ENCODE data around the gene ZNF45. TPM values are rescaled to one million over a fixed set of nuclear protein-coding genes. Genes with fewer than 3 reads are reported as not detected.
"Not testable (repeated sequence)": the region's sequence is repeated elsewhere in the genome, so short reads cannot be mapped to it uniquely, and the experiment has no call there.

Gene ZNF45
- total RNA-seq (2014; rRNA removed; shearing (Covaris generic)), result 9.5 and 12.5 TPM in 2 replicates
- 6.6 and 7.5 TPM in 2 replicates for polyA plus RNA-seq (2015; cell fraction: cytosol; rRNA removed)
- polyA plus RNA-seq (2015; cell fraction: nucleus; rRNA removed), result 11.2 and 12.3 TPM in 2 replicates

DNA sequence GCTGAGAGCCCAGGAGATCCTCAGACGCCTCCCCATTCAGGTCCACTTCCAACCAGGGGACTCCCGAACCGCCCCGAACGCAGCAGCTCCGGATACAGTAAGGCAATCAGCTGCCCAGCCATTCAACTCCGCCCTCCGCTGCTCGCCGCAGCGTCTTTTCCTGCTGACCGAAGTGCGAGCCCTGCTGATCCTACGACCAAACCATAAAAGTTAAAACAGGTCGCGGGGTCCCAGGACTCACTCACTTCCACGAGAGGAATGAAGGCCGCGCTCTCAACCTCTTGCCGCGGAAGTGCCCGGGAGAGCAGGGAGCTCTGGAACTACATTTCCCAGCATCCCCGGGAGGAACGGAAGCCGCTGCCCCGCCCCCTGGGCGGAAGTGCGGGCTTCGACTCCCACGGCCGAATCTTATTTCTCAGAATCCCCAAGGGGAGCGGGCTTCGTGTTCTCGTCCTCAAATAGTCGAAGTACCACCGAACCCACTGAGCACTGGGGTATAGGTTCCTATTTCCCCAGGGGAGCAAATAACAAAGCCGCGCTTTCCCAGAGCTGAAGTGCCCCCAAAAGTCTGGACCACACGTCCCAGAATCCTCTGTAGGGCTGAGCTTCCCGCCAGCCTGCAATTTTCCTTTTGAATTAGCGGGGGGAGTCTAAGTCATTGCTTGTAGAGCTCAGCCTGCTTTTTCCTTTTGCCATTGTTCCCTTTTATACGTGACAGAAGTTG lies at the start of gene ZNF45:
TSS of gene ZNF45 (minus strand) at position 298 of the 724 bp plus-strand sequence. CDS start 13,097 bp downstream, outside the sequence.
- DNase-seq (ENCODE audit: low read depth, low spot score), result peak; percentile 88
- in situ Hi-C loops (cut with HindIII; ENCODE audit: low pct_unique_long_range_greater_than_20kb, low sequenced_read_pairs), result no loop called here

DNA sequence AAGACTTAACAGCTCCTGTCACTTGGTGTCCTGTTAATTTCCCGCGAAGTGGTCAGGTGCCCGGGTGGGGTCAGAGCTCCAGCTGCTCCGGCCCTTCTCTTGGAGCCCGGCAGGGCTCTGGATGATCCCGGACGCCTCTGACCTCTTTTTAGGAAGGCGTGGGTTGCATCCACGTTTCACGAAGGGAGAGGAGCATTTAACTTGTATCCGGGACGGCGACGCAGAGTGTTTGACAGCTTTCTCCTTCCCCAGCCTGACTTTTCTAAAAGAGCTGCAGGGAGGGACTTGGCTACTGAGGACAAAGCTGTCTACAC lies 49.6 kb upstream of the ZNF45 start:
- in situ Hi-C loops (cut with HindIII; ENCODE audit: low pct_unique_long_range_greater_than_20kb, low sequenced_read_pairs), result no loop called here
- DNase-seq (ENCODE audit: low read depth, low spot score), result no peak

DNA sequence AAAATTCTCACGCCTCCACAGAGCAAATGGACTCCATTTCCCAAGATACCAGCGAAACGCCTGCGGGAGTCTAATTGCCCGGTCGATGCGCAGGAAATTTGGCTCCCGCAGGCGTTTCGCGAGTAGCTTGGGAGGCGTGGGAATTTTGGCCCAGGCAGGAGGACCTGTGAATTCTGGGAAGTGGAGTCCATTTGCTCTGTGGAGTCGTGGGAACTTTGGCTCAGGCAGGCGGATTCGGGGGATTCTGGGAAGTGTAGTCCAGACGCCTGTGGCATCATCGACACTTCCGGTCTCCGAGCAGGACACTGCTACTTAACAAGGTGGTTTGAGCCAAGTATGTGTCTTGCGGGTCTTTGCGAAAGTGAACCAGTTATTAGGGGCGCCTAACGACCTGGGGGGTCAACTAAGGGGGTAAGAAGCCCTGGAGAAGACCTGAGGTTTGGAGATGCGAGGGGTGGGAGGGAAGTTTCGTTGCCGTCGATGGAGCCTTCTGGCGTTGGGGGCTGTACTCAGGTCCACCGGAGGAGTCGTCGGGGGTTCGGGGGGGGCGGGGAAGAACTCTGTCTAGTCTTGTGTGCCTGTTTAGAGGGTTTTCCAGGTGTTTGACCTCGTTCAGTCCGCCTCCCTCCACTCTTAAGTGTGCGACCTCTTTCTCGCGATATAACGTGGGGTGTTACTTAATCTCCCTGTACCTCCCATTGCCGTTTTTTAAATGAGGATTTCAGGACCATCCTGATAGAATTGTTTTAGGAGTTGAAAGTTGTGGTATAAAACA lies 49.0 kb upstream of the ZNF45 start, which contains the start of gene ZNF155:
TSS of gene ZNF155 (plus strand) at position 277 of the 775 bp plus-strand sequence. CDS start 4,356 bp downstream, outside the sequence.
- in situ Hi-C loops (cut with HindIII; ENCODE audit: low pct_unique_long_range_greater_than_20kb, low sequenced_read_pairs), result no loop called here
- peak; percentile 97 for DNase-seq (ENCODE audit: low read depth, low spot score)

DNA sequence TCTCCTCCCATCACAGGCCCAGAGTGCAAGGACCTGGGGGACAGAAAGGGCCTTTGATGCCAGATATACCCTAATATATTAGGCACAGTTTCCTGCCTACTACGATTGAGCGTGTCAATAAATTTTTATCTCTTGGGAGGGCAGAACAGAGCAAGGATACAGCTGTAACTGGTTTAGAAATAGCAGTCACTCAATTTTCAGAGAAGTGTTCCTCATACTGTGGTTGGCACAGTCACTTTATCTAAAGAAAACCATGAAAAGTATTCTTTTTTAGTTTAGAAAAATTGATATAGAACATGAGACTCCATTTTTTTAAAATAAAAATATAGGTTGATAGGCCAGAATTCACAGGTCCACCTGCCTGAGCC lies 48.4 kb upstream of the ZNF45 start:
- in situ Hi-C loops (cut with HindIII; ENCODE audit: low pct_unique_long_range_greater_than_20kb, low sequenced_read_pairs), result no loop called here

DNA sequence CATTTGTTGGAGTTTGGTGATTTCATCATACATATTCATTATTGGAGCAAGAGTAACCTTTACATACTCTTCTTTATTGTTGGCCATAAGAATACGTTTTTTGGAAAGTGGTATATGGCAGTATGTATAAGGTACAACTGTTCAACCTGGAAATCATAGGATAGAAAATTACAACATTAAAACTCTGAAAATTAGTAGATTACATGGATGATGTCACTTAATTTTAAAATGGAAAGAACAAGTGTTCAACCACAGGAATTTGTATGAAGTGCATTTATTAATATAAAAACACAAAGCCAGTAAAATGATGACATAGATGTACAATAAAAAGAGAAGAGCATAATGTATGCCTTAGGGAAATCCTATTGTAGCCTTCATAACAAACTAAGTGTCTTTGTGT lies 41.6 kb upstream of the ZNF45 start:
- in situ Hi-C loops (cut with HindIII; ENCODE audit: low pct_unique_long_range_greater_than_20kb, low sequenced_read_pairs), result no loop called here
- DNase-seq (ENCODE audit: low read depth, low spot score), result no peak

More for the DNA sequence above, 48.4 kb upstream of the ZNF45 start:
- no peak for DNase-seq (ENCODE audit: low read depth, low spot score)

DNA sequence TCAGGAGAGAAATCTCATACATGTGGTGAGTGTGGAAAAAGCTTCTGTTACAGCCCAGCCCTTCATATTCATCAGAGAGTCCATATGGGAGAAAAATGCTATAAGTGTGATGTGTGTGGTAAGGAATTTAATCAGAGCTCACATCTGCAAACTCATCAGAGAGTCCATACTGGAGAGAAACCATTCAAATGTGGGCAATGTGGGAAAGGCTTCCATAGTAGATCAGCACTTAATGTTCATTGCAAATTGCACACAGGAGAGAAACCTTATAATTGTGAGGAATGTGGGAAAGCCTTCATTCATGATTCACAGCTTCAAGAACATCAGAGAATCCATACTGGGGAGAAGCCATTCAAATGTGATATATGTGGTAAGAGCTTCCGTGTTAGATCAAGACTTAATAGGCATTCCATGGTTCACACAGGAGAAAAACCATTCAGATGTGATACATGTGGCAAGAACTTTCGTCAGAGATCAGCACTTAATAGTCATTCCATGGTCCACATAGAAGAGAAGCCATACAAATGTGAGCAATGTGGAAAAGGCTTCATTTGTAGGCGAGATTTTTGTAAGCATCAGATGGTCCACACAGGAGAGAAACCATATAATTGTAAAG lies 31.1 kb upstream of the ZNF45 start:
- DNase-seq (ENCODE audit: low read depth, low spot score), result no peak
- in situ Hi-C loops (cut with HindIII; ENCODE audit: low pct_unique_long_range_greater_than_20kb, low sequenced_read_pairs), result no loop called here

DNA sequence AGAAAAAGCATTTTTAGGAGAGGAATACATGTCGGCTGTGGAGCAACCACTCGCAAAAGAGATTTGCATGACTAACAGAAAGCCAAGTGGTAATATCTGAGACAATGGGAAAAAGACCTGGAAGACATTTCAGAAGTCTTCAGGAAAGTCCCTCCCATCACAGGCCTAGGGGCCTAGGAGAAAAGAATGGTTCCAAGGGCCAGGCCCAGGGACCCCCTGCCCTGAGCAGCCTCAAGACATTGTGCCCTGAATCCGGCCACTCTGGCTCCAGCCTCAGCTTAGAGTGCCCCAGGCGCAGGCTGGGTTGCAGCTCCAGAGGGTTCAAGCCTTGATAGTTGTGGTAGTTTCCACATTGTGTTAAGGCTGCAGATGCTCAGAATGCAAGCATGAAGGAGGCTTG lies 25.3 kb upstream of the ZNF45 start:
- in situ Hi-C loops (cut with HindIII; ENCODE audit: low pct_unique_long_range_greater_than_20kb, low sequenced_read_pairs), result no loop called here
- no peak for DNase-seq (ENCODE audit: low read depth, low spot score)

DNA sequence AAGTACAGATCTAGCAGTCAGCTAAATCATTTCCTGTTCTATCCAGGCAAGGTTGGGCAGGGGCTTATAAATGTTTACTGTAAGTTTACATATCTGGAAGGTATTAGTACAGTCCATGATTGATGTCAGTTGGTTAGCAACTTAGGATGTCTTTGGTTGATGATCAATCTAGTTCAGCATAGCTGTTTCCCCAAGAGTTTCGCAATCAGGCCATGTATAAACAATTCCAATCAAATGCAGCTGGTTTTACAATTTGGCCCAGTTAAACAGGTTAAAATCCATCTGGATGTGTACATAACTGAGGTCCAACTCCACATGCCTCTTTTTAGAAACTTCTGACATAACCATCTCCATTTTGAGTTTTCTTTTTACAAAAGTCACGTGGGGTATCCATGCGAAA lies 22.8 kb upstream of the ZNF45 start:
- no peak for DNase-seq (ENCODE audit: low read depth, low spot score)
- in situ Hi-C loops (cut with HindIII; ENCODE audit: low pct_unique_long_range_greater_than_20kb, low sequenced_read_pairs), result no loop called here

DNA sequence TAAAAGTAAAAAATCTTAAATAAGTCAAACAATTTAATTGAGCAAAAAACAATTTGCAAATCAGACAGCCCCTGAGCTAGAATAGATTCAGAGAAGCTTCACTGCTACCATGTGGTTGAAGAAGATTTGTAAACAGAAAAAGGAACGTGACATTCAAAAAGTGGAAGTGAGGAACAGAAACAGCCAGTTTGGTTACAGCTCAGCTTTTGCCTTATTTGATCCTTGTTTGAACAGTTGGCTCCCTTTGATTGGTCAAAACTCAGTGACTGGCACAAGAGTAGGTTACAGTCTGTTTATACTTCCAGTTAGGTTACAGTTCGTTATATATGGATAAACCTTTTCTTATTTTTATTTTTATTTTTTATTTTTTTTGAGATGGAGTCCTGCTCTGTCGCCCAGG lies 21.7 kb upstream of the ZNF45 start:
- in situ Hi-C loops (cut with HindIII; ENCODE audit: low pct_unique_long_range_greater_than_20kb, low sequenced_read_pairs), result no loop called here

DNA sequence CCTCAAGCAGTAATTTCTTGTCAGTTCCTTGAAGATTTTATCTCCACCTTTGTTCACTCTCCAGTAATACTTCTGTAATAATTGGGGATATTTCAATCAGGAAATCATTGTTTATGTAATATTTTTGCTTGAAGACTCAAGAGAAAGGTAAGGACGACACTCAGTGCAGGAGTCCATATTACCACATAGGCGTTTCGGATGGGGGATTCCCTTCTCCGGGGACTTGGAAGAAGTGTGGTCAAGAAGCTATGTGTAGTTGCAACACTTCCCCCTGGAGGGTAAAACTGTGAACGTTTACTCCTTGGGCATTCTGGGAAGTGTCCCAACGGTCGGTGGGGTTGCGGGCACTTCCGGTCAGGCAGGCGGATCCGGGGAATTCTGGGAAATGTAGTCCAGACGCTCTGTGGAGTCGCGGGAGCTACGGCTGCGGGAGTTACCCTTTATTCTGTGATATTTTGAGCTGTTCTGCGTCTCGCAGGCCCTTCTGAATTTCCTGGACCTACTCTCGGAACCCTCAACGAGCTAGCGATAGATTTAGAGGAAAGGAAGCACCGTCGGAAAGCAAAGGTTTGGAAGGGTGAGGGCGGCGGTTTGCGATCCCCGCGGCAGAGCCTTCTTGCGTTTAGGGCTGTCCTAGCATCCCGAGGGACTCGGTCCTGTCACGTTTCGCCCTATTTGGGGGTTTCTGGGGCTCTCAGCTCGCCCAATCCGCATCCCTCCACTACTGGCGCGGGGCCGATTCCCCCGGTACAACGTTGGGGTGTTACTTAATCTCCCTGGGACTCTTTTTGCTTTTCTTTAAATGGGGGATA lies 16.0 kb upstream of the ZNF45 start, which contains the start of gene ZNF221:
TSS of gene ZNF221 (plus strand) at position 395 of the 812 bp plus-strand sequence. CDS start 11,499 bp downstream, outside the sequence.
- in situ Hi-C loops (cut with HindIII; ENCODE audit: low pct_unique_long_range_greater_than_20kb, low sequenced_read_pairs), result no loop called here
- DNase-seq (ENCODE audit: low read depth, low spot score), result peak; percentile 97

More for the DNA sequence above, 21.7 kb upstream of the ZNF45 start:
- DNase-seq (ENCODE audit: low read depth, low spot score), result no peak

DNA sequence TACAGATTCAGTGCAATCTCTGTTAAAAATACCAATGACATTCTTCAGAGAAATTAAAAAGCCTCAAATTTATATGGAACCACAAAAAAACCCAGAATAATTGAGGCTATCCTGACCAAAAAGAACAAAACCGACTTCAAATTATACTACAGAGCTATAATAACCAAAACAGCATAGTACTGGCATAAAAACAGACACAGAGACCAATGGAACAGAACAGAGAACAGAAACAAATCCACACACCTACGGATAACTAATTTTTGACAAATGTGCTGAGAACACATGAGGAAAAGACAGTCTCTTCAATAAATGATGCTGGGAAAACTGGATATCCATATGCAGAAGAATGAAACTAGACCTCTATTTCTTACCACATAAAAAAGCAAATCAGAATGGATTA lies 14.7 kb upstream of the ZNF45 start:
- in situ Hi-C loops (cut with HindIII; ENCODE audit: low pct_unique_long_range_greater_than_20kb, low sequenced_read_pairs); DNase-seq (ENCODE audit: low read depth, low spot score): not testable (repeated sequence)

DNA sequence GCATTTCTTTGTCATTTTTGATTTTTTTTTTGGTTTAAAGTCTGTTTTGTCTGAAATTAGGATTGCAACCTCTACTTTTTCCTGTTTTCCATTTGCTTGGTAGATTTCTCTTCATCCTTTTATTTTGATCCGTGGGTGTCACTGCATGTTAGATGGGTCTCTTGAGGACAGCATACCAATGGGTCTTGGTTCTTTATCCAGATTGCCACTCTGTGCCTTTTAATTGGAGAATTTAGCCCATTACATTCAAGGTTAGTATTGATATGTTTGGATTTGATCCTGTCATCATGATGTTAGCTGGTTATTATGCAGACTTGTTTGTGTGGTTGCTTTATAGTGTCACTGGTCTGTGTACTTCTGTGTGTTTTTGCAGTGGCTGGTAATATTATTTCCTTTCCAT lies 12.3 kb upstream of the ZNF45 start:
- in situ Hi-C loops (cut with HindIII; ENCODE audit: low pct_unique_long_range_greater_than_20kb, low sequenced_read_pairs); DNase-seq (ENCODE audit: low read depth, low spot score): not testable (repeated sequence)

DNA sequence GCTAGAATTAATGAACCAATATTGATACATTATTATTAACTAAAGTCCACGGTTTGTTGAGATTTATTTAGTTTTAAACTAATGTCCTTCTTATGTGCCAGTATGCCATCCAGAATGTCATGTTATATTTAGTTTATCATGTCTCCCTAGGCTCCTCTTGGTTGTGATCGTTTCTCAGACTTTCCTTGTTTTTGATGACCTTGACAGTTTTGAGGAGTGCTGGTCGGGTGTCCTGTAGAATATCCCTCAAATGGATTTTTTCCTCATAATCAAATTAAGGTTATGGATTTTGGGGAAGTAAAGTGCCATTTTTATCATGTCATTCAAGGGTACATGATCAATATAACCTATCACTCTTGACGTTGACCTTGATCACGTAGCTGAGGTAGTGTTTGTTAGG lies 6.1 kb upstream of the ZNF45 start:
- DNase-seq (ENCODE audit: low read depth, low spot score), result no peak
- in situ Hi-C loops (cut with HindIII; ENCODE audit: low pct_unique_long_range_greater_than_20kb, low sequenced_read_pairs), result no loop called here

DNA sequence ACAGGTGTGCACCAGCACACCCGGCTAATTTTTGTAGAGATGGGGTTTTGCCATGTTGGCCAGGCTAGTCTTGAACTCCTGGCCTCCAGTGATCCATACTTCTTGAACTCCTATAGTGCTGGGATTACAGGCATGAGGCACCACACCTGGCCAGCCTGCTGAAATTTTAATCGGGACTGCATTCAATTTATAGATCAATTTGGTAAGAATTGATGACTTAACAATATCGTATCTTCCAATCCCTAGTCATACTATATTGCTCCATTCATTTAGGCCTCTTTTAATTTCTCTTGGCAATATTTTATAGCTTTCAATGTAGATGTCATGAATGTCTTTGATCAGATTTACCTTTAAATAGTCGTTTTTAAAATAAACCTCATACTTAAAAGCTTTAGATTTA lies 5.6 kb upstream of the ZNF45 start:
- in situ Hi-C loops (cut with HindIII; ENCODE audit: low pct_unique_long_range_greater_than_20kb, low sequenced_read_pairs), result no loop called here
- no peak for DNase-seq (ENCODE audit: low read depth, low spot score)

DNA sequence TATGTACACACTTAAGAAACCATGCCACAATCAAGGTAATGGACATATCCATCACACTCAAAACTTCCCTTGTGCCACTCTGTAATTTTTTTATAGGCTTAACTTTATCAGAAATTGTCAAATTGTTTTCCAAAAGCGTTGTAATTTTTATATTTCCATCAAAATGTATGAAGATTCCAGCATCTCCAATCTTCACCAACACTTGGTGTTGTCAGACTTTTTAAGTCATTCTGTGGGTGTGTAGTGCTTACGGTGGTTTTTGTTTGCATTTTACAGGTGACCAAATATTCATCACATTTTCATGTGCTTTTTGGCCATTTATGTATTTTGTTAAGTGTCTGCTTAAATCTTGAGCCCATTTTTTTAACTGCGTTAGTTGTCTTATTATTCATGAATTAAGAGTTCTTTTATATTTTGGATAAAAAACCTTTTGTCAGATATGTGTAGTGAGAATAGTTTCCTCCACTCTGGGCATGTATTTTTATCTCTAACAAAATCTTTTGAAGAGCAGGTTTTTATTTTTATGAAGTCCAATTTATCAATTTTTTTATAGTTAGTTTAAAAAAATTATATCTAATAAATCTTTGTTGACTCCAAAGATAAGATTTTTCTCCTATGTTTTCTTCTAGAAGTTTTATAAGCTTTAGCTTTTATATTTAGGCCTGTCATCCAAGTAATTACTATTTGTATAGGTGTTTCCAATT lies 4.6 kb upstream of the ZNF45 start:
- no peak for DNase-seq (ENCODE audit: low read depth, low spot score)
- in situ Hi-C loops (cut with HindIII; ENCODE audit: low pct_unique_long_range_greater_than_20kb, low sequenced_read_pairs), result no loop called here

DNA sequence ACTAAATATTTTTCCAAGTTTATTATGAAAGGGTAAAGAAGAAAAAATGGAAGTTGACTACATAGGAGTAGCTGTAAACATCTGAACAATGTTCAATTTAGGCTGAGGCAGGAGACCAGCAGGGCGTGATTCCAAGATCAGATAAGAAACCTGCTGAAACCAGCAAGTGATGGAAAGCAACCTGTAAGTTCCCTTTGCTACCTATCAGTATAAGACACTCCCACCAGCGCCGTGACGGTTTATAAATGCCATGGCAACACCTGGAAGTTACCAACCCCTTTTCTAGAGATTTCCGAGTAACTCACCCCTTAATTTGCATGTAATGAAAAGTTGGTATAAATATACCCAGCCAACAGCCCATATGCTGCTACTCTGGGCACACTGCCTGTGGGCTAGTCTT lies 1.1 kb upstream of the ZNF45 start:
- in situ Hi-C loops (cut with HindIII; ENCODE audit: low pct_unique_long_range_greater_than_20kb, low sequenced_read_pairs), result no loop called here
- no peak for DNase-seq (ENCODE audit: low read depth, low spot score)
